ENCODE measurements around the gene HPF1.
"Not testable (repeated sequence)": the region's sequence is repeated elsewhere in the genome, so short reads cannot be mapped to it uniquely, and the experiment has no call there.

HPF1 gene

GRCh38 chr4:169757575-169758184 lies at the start of gene HPF1:
Gene HPF1, minus strand, starts transcription at chr4:169757944. Its CDS starts 67 bp downstream, at chr4:169757877.
- TF ChIP-seq CTCF (IDR thresholded peaks at IDR 0.05; ENCODE audit: insufficient read depth, low read depth, low read length, missing control alignments), result no peak
- H3K4me3 ChIP-seq (ENCODE audit: low read length), result peak within 1 kb of the TSS; percentile 86
- peak; percentile 92 for DNase-seq (ENCODE audit: low read depth)

- H3K4me3 ChIP-seq (ENCODE audit: low read length); DNase-seq (ENCODE audit: low read depth): not testable (repeated sequence)
These were observed 49.0 kb upstream of the HPF1 start for GRCh38 chr4:169806770-169807169.

- no peak for TF ChIP-seq CTCF (IDR thresholded peaks at IDR 0.05; ENCODE audit: insufficient read depth, low read depth, low read length, missing control alignments)
- H3K4me3 ChIP-seq (ENCODE audit: low read length), result no peak overlapping the region
- no peak for DNase-seq (ENCODE audit: low read depth)
These were observed 45.7 kb upstream of the HPF1 start for GRCh38 chr4:169803413-169803812.

GRCh38 chr4:169802873-169803272 lies 45.1 kb upstream of the HPF1 start:
- DNase-seq (ENCODE audit: low read depth), result no peak
- H3K4me3 ChIP-seq (ENCODE audit: low read length), result no peak overlapping the region
- no peak for TF ChIP-seq CTCF (IDR thresholded peaks at IDR 0.05; ENCODE audit: insufficient read depth, low read depth, low read length, missing control alignments)

GRCh38 chr4:169800541-169800940 lies 42.8 kb upstream of the HPF1 start:
- no peak for DNase-seq (ENCODE audit: low read depth)
- no peak for TF ChIP-seq CTCF (IDR thresholded peaks at IDR 0.05; ENCODE audit: insufficient read depth, low read depth, low read length, missing control alignments)
- no peak overlapping the region for H3K4me3 ChIP-seq (ENCODE audit: low read length)

- TF ChIP-seq CTCF (IDR thresholded peaks at IDR 0.05; ENCODE audit: insufficient read depth, low read depth, low read length, missing control alignments), result no peak
- H3K4me3 ChIP-seq (ENCODE audit: low read length), result no peak overlapping the region
- DNase-seq (ENCODE audit: low read depth), result no peak
These were observed 41.5 kb upstream of the HPF1 start for GRCh38 chr4:169799260-169799659.

GRCh38 chr4:169795585-169795984 lies 37.8 kb upstream of the HPF1 start:
- no peak overlapping the region for H3K4me3 ChIP-seq (ENCODE audit: low read length)
- no peak for TF ChIP-seq CTCF (IDR thresholded peaks at IDR 0.05; ENCODE audit: insufficient read depth, low read depth, low read length, missing control alignments)
- peak; percentile 65 for DNase-seq (ENCODE audit: low read depth)
